Karpas-422 (cell line): ENCODE measurements around the gene KRT14. TPM values are rescaled to one million over a fixed set of nuclear protein-coding genes. Genes with fewer than 3 reads are reported as not detected.
"Not testable (repeated sequence)": the region's sequence is repeated elsewhere in the genome, so short reads cannot be mapped to it uniquely, and the experiment has no call there.

ENCODE experiments used
- DNase-seq: peaks from one replicate; pipeline ENCODE4 v3.0.0-alpha.2; 2015
- H2AFZ ChIP-seq: fragments of 200-600 bp; sonication (generic); 2 replicates; pipeline ENCODE4 v1.6.1; 2014; ENCODE audit warnings: antibody characterized with exemption, low read length, mixed read lengths
- H3K27ac ChIP-seq: fragments of 200-600 bp; sonication (generic); 2 replicates; pipeline ENCODE4 v1.5.1; 2014; ENCODE audit warnings: mild to moderate bottlenecking, low read length, moderate library complexity
- H3K27me3 ChIP-seq: fragments of 200-600 bp; sonication (generic); 2 replicates; pipeline ENCODE4 v1.6.1; 2014; ENCODE audit warnings: low read length, mixed read lengths
- H3K36me3 ChIP-seq: fragments of 200-600 bp; sonication (generic); 2 replicates; pipeline ENCODE4 v1.6.1; 2014; ENCODE audit warnings: low read length, mixed read lengths; ENCODE audit not compliant: insufficient read depth
- H3K4me1 ChIP-seq: fragments of 200-600 bp; sonication (generic); 2 replicates; pipeline ENCODE4 v1.6.1; 2014; ENCODE audit warnings: mild to moderate bottlenecking, low read length, mixed read lengths
- H3K4me2 ChIP-seq: fragments of 200-600 bp; sonication (generic); 2 replicates; pipeline ENCODE4 v1.6.1; 2014; ENCODE audit warnings: low read length, low read depth, mild to moderate bottlenecking; ENCODE audit not compliant: poor library complexity, severe bottlenecking
- H3K4me3 ChIP-seq: fragments of 200-600 bp; sonication (generic); 2 replicates; pipeline ENCODE4 v1.5.1; 2014; ENCODE audit warnings: mild to moderate bottlenecking, antibody characterized with exemption, low read length, mixed read lengths
- H3K79me2 ChIP-seq: fragments of 200-600 bp; sonication (generic); 2 replicates; pipeline ENCODE4 v1.6.1; 2014; ENCODE audit warnings: mild to moderate bottlenecking, low read length, mixed read lengths
- H3K9ac ChIP-seq: fragments of 200-600 bp; sonication (generic); 2 replicates; pipeline ENCODE4 v1.6.0; 2014; ENCODE audit warnings: low read length
- H3K9me2 ChIP-seq: fragments of 200-600 bp; sonication (generic), shearing (Covaris generic); replicated peaks from 2 replicates; pipeline ENCODE4 v1.6.0; 2014; ENCODE audit warnings: mild to moderate bottlenecking, low read length, moderate library complexity; ENCODE audit not compliant: insufficient read depth
- H3K9me3 ChIP-seq: fragments of 300-700, 200-600 bp; sonication (generic); 2 replicates; pipeline ENCODE4 v1.6.1; 2014; ENCODE audit warnings: low read length, mixed read lengths
- H4K20me1 ChIP-seq: fragments of 200-600 bp; sonication (generic); 2 replicates; pipeline ENCODE4 v1.6.1; 2014; ENCODE audit warnings: mild to moderate bottlenecking, antibody characterized with exemption, low read length, low read depth; ENCODE audit not compliant: insufficient read depth
- total RNA-seq: library from RNA; depleted of rRNA; stranded (reverse); fragments of >200 nt; shearing (Covaris generic); gene quantifications from 2 replicates; pipeline ENCODE4 v1.2.3, GENCODE V29; 2014; ENCODE audit warnings: low replicate concordance

Gene KRT14
- total RNA-seq, 1 experiment from 2014 or later, result not detected

DNA sequence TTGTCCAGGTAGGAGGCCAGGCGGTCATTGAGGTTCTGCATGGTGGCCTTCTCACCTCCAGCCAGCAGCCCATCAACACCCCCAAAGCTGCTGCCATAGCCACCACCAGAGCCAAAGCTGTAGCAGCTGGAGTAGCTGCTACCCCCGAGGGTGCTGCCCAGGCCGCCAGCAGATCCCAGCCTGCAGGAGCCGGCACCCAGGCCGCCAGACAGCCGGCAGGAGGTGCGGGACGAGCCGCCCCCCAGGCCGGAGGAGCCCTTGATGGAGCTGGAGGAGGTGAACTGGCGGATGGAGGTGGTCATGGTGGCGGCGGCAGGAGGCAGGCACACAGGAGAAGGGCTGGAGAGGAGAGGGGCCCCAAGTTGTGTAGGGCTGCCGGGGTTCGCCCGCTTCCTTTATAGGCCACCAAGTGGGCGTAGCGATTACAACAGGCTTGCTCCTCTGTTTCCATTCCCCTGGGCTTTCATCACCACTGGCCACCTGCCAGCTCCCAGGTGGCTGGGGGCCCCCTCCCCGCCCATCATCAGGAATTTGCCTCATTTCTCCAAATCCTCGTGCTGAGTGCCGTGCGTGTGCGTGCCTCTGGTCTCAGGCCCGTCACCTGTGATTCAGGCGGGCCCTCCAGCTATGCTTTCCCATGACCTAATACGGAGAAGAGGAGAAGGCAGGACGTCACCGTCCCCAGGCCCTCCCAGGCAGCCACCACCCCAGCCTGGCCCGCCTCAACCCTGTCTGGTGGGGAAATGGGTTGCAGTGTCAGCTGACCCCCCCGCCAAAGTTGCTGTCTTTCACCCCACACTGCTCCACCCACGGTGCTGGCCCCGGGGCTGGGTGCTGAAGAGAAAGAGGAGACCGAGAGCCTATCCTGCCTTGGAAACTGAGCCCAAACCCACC is 37.8 kb upstream of the KRT14 start, which contains the start of gene KRT17:
Gene KRT17 (minus strand): TSS at position 368 of the 894 bp plus-strand sequence. CDS start 66 bp downstream, at position 302.
- Histone ChIP-seq H3K9ac (no peak within 1 kb of the TSS), H3K4me2 (no peak within 1 kb of the TSS), H3K9me2 (no peaks in the 10 kb centered on the region), H3K4me1 (peaks cover 6% of the 10 kb centered on the region), H3K4me3 (no peak within 1 kb of the TSS), H3K36me3 (no peaks in the 10 kb centered on the region), H3K79me2 (no peaks in the 10 kb centered on the region), H3K9me3 (no peaks in the 10 kb centered on the region), H4K20me1 (no peaks in the 10 kb centered on the region), H2AFZ (no peak within 1 kb of the TSS), H3K27ac (no peak within 1 kb of the TSS), H3K27me3 (no peaks in the 10 kb centered on the region)
- no peak for DNase-seq

DNA sequence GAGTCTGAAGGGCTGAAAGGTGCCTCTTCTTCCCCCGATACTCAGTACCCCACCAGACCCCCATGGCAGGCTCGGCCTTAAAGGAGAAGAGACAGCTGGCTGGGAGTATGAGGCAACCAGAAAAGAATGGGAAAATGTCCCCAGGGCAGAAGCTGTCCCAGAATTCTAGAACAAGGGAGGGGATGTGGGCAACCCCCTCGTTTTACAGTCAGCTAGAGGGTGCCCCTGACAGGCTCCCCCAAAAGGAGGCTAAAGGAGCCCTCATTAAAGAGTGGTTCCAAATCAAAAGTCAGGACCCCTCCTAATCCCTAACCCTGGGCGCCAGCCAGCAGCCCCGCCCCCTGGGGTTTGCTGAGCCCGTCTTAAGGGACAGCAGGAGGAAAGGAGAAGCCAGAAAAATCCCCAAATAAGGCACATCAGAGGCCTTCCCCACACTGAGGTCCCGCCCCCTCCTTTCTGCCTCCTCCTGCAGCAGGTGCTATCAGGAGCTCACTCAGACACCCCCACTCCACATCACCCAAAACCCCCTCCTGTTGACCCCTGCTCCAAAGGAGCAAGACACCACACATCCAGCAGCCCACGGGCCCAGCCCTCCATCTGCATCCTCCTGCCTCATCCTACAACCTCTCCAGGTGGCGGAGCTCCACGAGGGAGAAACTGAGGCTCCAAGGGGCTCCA is 36.6 kb upstream of the KRT14 start:
- H3K9me2 ChIP-seq, H4K20me1 ChIP-seq, H3K4me1 ChIP-seq, H3K36me3 ChIP-seq, H3K4me2 ChIP-seq, H3K79me2 ChIP-seq, H3K4me3 ChIP-seq, H2AFZ ChIP-seq, H3K27ac ChIP-seq, H3K27me3 ChIP-seq, H3K9me3 ChIP-seq, DNase-seq, H3K9ac ChIP-seq: not testable (repeated sequence)

DNA sequence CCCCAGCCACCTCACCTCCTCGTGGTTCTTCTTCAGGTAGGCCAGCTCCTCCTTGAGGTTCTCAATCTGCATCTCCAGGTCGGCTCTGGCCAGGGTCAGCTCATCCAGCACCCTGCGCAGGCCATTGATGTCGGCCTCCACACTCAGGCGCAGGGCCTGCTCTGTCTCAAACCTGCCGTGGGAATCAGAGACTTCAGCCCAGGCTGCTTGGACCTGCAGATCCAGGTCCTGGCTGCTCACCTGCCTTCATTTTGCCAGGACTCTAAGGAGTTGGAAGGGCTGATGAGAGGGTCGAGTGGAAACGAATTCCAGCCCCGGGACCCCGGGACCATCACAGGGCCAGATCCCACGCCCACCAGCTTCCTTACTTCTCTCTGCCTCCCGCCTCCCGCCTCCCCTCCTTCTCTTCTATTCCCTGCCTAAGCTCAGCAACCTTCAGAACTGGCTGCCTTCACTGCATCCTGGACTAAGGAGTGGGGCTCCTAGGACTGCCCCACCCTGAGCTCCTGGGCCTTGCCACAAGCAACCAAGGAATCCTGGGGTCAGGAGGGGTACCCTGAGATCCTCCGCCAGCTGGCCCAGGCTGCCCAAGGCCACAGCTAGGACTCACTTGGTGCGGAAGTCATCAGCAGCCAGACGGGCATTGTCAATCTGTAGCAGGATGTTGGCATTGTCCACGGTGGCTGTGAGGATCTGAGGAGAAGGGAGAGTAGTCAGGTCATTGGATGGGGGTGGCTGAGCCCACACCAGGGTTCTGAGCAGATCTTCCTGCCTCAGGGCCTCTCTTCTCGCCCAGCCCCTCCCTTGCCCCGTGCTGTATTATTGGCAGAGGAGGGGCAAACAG is 35.9 kb upstream of the KRT14 start:
- H3K9ac ChIP-seq, H4K20me1 ChIP-seq, H3K4me1 ChIP-seq, H3K4me3 ChIP-seq, H3K79me2 ChIP-seq, H3K9me3 ChIP-seq, H3K9me2 ChIP-seq, H3K36me3 ChIP-seq, DNase-seq, H3K4me2 ChIP-seq, H3K27ac ChIP-seq, H3K27me3 ChIP-seq, H2AFZ ChIP-seq: not testable (repeated sequence)

DNA sequence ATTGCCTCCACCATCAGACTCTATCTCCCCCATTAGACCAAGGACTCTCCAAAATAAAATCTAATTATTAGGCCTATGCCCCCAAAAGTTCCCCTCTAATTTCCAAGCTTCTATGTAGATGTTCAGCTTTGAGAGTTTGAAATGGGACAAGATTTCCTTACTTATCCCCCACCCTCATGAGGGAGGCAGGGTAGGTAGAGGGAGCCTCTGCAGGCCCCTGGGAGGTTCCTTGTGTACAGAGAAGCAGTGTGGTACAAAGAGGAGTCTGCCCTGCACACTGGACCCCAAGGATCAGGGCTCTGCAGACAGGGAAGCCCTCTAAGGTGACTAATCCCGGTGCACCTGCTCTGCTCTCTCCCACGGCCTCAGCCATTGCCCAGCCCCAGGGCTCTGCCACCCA is 35.2 kb upstream of the KRT14 start:
- H3K9me2 ChIP-seq, result no peaks in the 10 kb centered on the region
- no peak overlapping the region for H3K27ac ChIP-seq
- no peak overlapping the region for H2AFZ ChIP-seq
- no peak for DNase-seq
- H3K4me3 ChIP-seq, result no peak overlapping the region
- no peaks in the 10 kb centered on the region for H3K79me2 ChIP-seq
- H4K20me1 ChIP-seq, result no peaks in the 10 kb centered on the region; the same call in 1 of the 2 replicates
- no peak overlapping the region for H3K4me2 ChIP-seq
- H3K9me3 ChIP-seq, result no peaks in the 10 kb centered on the region
- no peaks in the 10 kb centered on the region for H3K36me3 ChIP-seq
- no peaks in the 10 kb centered on the region for H3K27me3 ChIP-seq
- H3K4me1 ChIP-seq, result no peaks in the 10 kb centered on the region
- no peak overlapping the region for H3K9ac ChIP-seq

DNA sequence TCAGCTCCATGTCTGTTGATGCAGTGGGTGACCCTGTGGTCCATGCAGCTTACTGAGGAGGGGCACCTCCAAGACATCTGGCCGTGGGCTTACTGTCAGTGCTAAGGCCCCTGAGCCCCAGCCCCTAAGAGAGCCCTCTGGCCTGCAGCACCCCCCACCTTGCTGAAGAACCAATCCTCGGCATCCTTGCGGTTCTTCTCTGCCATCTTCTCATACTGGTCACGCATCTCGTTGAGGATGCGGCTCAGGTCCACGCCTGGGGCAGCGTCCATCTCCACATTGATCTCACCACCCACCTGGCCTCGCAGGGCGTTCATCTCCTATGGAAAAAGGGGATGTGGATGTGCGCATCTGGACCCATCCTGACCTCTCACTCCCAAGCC is 34.7 kb upstream of the KRT14 start:
- H3K79me2 ChIP-seq, H3K4me1 ChIP-seq: not testable (repeated sequence)

DNA sequence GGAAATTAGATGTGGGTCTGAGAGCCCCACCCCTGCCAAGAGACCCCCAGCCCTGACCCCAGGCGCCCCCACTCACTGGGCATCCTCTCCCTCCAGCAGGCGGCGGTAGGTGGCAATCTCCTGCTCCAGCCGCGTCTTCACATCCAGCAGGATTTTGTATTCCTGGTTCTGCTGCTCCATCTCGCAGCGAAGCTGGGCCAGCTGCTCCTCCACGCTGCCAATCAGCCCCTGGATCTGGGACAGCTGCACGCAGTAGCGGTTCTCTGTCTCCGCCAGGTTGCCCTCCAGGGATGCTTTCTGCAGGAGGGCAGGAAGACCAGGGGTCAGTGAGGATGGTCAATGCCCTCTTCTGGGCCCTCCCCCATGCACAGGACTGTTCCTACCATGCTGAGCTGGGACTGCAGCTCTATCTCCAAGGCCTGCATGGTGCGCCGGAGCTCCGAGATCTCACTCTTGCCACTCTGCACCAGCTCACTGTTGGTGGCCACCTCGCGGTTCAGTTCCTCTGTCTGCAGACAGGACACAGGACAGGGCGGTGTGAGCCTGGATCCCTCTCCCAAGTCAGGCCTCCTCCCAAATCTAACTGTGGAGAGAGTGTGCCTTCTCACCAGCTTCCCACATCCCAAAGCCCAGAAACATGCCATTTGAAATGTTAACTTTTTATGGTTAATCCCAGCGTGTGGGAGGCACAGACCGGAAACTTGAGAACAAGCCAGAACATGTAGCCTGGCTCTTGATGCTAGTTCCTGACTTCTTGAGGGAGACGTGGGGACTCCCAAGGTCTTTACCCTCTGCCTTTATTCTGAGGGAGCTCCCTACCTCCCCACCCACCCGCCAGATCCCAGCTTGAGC is 34.1 kb upstream of the KRT14 start:
- no peak overlapping the region for H3K4me2 ChIP-seq
- H3K27ac ChIP-seq, result no peak overlapping the region
- H4K20me1 ChIP-seq, result no peaks in the 10 kb centered on the region; the same call in 1 of the 2 replicates
- no peaks in the 10 kb centered on the region for H3K4me1 ChIP-seq
- no peaks in the 10 kb centered on the region for H3K9me2 ChIP-seq
- no peak overlapping the region for H2AFZ ChIP-seq
- no peaks in the 10 kb centered on the region for H3K9me3 ChIP-seq
- no peaks in the 10 kb centered on the region for H3K79me2 ChIP-seq
- no peaks in the 10 kb centered on the region for H3K27me3 ChIP-seq
- DNase-seq, result no peak
- H3K9ac ChIP-seq, result no peak overlapping the region
- H3K4me3 ChIP-seq, result no peak overlapping the region
- no peaks in the 10 kb centered on the region for H3K36me3 ChIP-seq

More for the DNA sequence above, 34.7 kb upstream of the KRT14 start:
- H4K20me1 ChIP-seq, H3K4me3 ChIP-seq, H3K4me2 ChIP-seq, H3K36me3 ChIP-seq, DNase-seq, H3K27me3 ChIP-seq, H3K9ac ChIP-seq, H3K27ac ChIP-seq, H3K9me2 ChIP-seq, H2AFZ ChIP-seq, H3K9me3 ChIP-seq: not testable (repeated sequence)

DNA sequence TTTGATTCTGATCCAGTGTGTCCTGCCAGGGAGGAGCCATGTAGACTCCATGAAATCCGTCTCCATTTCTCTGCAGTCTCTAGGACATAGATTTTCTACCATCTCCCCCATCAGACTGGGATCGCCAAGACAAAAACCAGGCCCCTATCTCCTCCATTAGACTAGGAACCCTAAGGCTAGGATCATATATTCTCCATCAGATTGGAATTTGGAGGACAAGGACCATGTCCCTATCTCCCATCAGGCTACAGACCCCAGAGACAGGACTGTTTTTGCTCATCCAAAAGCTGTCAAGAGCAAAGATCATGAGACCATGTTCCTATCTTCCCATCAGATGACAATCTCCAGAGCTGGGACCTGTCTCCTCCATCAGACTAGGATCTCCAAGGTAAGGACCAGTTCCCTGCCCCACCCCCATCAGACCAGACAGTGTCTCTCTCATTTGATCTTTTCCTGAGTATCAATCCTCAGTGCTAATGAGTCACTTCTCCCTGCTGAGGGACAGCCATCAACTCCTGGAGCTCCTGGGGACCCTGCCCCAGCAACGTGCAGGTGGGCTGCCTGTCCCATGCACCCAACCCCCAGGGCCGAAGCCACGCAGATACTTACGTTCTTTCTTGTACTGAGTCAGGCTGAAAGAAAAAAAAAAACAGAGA is 33.4 kb upstream of the KRT14 start:
- not testable (repeated sequence) for H2AFZ ChIP-seq, H4K20me1 ChIP-seq, H3K36me3 ChIP-seq, H3K9me2 ChIP-seq, DNase-seq, H3K27ac ChIP-seq, H3K27me3 ChIP-seq, H3K9me3 ChIP-seq, H3K4me1 ChIP-seq, H3K79me2 ChIP-seq, H3K4me3 ChIP-seq, H3K4me2 ChIP-seq, H3K9ac ChIP-seq
